Activated CD8-positive, alpha-beta memory T cell treated with anti-CD3 and anti-CD28 coated beads for 1 hour (primary cell): ENCODE measurements around the gene KAT2A.
A peak's percentile ranks its signal among the peaks of the same experiment; 100 is the strongest.
"Not testable (repeated sequence)": the region's sequence is repeated elsewhere in the genome, so short reads cannot be mapped to it uniquely, and the experiment has no call there.

Experiments used
- DNase-seq, 2 donors: peaks; one replicate each; pipeline ENCODE4 v3.0.0-alpha.2; 2020; ENCODE audit warnings: low read depth in 1 of 2; ENCODE audit errors: extremely low read depth in 1 of 2

KAT2A gene

DNA sequence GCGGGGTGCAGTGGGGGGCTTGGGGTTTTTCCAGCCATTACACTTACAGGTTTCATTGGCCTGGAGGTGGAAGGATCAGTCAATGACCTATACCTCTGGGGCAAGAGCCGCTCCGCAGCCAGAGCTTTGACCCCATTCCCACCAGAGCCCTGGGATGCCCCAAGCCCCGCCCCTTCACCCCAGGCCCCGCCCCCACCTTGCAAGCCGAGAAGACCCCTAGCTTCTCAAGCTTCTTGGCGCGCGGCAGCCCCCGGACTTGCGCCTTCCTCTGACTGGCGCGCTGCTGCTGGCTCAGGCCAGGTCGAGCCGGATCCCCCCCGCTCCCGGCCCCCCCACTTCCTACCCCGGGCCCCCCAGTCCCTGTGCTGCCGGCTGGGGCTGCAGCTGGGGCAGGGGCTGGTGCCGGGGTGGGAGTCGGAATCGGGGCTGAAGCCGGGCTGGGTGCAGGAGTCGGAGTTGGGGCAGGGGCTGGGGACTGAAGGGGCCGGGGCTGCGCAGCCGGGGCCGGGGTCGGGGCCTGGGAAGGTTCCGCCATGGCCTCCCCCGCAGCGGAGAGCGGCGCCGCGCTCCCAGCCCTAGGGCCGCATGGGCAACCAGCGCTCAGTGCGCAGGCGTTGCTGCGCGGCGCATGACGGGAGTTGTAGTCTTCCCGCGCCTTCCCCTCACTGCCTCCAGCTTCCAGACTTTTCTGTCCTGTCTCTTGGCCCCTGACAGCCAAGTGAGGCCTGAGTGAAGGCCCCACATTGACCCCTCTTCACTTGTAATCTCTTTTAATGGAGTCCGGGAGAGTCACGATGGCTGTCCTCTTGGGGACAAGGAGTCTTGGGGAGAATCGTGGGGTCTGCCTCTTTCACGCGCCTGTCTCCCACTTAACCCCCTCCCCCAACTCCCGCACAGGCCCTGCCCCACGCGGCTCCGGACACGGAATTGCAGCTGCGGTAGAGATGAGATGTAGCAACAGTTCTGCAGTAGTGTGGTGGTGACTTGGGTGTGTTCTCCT lies at the start of gene KAT2A:
Gene KAT2A, minus strand, starts transcription at position 598 of the 1,000 bp plus-strand sequence. Its CDS starts 63 bp downstream, at position 535.
- peak; percentile 37 to 68 for DNase-seq

DNA sequence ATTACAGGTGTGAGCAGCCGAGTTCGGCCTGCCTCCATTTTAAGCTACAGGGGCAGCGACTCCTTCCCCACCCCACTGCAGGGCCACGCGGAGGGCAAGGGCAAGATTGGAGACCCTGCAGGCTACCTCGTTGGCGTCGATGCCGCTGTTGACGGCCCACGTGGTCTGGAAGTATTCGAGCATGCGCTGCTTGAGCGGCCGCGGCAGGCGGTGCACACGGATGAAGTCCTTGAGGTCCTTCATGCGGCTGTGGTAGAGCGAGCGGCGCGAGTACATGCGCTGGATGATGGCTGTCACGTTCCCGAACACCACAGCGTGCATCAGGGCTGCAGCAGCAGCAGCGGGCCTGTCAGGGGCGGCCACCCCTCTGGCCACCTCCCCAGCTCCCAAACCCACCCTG lies 48.2 kb upstream of the KAT2A start:
- DNase-seq = no peak

DNA sequence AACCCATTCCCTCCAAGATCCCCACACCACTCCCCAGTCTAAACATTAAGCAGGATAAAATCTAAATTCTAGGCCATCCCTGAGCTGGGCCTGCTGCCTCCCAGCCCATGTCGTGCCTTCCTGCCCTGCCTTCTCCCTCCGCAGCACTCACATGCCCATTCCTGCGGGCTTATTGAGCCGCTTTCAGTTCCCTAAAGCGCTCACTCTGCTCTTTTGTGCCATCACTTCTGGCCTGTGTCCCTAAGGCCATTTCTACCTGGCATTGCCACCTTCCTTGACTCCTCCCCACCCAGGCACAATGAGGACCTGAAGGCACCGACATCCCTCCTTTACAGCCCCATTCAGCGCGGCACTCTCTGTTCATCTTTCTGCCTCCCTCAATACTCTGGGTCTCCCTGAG lies 46.6 kb upstream of the KAT2A start:
- DNase-seq = no peak

DNA sequence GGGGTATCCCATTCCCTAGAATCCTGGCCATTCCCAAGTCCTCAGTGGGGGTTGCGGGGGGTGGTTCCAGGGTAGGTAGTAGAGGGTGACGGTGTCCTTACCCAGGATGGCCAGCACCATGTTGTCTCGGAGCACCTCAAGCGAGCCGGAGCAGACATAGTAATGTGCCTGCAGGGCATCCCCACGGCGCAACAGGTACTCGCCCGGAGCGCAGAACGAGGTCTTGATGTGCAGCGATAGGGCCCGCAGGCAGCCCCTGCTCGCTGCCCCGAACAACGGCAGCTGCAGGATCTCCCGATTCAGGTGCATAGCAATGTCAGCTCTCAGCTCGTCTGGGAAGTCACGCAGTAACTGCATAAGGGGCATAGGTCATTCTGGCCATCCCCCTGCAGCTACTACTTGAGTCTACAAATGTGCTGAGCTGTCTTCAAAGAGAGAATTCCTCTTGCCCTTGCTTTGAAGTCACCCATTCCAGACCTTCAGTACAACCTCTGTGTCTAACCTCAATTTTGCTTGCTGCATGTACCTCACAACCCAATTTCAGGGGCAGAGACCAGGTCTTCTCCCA lies 45.1 kb upstream of the KAT2A start:
- DNase-seq = no peak

DNA sequence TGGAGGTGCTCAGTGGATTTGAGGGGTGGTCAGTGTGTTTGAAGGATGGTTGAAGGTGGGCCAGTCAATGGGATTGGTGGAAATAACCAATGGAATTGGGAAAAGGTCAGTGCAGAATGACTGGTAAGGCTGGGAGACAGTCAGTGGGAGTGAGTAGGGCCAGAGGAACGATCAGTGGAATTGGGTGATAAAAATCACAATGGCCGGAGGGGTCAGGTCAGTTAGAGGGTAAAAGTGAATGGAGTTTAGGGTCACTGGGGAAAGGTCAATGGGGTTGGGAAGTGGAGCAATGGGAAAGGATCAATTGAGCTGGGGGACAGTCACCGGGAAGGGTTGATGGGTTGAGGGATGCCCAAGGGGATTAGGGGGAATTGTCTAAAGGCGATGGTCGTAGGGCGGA lies 44.6 kb upstream of the KAT2A start:
- no peak for DNase-seq

DNA sequence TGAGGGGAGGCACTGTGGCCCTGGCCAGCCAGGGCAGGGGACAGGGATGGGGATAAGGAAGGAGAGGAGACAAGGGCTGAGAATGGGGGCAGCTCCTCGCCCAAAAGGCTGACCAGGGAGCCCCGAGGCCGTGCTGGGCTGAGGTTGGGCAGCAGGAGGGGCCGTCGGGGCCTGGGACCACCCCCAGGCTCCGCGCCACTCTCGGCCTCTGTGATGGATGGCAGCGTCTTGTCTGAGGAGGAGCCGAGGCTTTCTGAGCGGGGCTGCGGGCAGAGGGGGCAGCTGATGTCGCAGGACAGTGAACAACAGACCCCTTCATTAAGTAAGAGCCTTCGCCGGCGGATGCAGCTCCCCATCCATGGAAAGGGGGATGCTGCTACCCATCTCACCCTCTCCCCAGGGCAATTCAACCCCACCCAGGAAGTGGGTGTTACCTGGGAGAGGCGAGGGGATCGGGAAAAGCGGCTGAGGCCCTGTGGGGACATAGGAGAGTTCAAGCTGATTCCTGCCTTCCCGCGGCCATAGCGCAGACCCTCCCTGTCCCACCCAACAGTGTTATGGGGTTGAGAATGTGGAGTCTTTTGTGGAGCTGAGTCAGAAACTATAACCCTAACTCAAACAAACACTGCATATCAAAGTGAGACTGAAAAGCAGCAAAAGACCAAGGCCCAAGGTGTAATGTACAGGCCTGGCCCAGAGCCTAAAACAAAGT lies 42.7 kb upstream of the KAT2A start:
- no peak for DNase-seq

DNA sequence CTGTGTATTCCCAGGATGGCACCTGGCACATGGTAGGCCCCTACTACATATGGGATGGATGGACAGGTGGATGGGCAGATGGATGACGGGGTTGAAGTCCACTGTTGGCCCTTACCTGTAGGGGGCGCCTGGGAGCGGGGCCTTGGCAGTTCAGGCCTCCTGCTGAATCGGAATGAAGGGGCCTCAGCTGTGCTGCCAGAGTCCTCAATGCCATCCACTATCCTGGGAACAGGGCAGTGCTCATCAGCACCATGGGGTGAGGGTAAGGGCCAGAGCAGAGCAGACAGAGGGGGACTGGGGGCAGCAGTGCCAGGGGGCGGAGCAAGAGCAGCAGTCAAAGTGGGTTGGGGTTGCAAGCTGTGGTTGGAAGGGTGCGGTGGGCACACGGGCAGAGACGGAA lies 41.9 kb upstream of the KAT2A start:
- DNase-seq = no peak

DNA sequence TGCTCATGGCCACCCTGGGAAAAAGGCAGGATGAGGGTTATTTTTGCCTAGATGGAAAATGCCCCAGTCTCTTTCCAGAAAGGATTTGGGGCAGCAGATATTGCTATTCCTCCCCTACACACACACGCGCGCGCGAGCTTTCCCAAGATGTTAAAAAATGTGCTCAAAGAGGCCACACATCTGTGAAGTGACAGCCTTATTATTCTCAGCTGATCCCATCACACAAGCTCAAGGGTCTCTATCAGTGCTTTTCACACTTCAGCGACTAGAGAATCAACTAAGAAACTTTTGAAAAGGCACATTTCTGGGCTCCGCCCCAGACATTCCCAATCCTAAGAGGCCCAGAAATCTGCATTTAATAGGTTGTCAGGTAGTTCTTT lies 39.4 kb upstream of the KAT2A start:
- DNase-seq = no peak

DNA sequence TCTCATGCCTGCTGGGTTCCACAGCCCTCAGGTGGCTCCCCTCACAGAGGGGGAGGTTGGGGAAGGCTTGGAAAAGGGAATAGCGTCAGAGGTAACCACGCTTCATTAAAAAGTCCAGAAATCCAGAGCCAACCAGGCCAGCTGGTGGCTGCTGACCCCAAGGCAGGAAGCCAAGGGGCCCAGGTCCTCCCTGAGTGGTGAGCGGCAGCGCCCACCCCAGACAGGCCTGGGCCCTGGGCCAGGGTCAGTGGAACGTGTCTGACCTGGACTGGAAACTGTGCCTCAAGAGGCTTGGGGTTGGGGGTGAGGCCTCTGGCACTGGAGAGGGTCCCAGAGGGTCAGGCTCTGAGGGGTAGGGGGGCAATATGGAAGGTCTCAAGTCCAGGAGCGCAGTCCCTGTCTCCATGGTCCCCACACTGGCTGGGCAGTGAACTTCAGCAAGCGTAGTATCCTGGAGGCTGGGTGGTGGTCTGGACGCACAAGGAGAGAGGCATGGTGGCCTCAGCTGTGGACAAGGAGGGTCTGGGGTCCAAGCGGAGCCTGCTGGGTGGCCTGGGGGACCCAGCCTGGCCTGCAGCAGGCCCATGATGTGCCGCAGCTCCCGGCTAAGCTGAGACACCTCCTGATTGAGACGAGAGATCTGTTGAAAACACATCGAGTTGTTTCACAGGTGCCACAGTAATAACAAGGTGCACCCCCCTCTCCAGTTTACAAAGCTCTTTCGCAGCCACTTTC lies 38.8 kb upstream of the KAT2A start:
- DNase-seq = no peak

DNA sequence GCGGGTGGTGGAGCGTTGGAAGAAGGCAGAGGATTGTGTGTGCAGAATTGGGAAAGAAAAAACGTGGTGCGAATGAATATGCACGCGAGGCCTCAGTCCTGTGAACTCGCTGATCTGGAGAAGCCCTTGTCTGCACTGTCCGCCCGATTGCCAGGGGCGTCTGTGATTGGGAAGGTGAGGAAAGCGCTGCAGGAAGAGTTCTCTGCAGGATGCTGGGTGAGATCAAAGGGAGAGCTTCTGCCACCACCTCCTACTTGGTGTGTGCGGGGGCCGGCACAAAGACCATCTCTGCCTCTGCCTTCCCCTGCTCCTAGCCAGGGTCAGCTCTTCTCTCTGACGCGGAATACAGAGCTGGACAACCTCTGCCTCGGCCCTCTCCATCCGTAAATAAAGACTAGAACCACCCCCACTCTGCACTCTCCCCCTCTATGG lies 34.5 kb upstream of the KAT2A start:
- DNase-seq = no peak

DNA sequence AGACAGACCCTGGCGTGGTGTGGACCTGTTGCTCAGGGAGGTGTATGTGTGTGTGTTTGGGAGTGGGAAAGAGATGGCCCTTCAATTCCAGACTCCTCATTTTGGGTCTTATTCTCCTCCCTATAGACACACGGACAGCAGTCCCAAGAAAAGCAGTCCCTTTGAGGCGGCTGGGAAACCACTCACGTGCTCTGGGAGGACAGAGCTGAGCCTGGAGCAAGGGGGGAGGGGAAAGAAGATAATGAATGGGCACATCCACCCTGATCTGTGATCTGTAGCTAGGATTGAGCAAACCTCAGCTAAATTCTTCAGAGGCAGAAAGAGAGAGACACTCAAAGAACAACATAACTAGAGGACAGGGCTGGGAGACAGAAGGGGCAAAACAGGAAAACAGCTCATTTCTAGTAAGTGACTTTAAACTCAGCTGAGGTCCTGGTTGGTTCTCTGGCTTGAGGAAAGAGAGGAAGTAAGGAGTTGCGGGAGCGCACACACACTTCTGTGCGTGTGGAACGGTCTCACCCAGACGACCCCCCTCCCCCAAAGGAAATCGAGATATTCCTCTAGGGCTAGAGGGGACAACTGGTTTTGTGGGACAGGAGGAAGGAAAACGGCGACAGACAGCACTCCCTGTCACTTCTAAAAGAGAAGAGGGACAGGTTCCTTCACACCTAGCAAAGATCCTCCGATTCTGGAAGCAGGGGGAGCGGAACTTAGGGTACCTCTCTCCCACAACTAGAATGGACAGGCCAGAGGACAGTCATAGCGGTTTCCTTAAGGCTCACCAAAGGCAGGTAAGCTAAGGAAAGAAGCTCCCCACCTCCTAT lies 33.0 kb upstream of the KAT2A start:
- no peak for DNase-seq

DNA sequence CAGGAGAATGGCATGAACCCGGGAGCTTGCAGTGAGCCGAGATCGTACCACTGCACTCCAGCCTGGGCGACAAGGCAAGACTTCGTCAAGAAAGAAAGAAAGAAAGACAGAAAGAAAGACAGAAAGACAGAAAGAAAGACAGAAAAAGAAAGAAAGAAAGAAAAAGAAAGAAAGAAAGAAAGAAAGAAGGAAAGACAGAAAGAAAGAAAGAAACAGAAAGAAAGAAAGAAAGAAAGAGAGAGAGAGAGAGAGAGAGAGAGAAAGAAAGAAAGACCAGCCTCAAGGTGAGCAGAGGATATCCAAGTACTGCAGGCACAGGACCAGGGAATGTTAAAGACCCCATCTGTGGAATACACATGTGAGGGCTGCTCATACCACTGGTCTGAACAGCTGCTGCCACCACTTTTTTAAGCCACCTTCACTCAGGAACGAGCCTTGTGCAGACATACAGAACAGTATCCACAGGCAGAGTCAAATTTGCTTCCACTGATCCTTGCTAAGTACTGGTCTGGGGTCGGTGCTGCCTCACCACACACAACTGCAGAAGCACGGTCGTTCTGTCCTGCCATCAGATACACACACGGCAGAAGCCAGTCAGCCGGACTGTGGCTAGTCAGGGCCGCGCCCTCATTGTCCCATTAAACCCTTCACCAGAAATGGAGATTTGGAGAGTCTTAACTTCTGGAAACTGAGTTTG lies 25.9 kb upstream of the KAT2A start:
- no peak for DNase-seq

DNA sequence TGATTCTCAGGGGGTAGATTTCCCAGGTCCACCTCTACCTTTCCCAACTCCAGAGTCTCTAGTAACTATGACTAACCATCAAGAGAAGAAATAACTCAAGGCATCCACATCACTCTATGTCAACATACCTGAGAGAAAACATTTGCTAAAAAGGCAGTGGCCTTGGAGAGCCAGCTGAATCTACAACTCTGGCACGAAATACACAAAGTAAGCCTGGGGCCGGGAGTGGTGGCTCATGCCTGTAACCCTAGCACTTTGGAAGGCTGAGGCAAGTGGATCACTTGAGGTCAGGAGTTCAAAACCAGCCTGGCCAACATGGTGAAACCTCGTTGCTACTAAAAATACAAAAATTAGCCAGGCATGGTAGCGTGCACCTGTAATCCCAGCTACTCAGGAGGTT lies 22.0 kb upstream of the KAT2A start:
- DNase-seq = not testable (repeated sequence)

DNA sequence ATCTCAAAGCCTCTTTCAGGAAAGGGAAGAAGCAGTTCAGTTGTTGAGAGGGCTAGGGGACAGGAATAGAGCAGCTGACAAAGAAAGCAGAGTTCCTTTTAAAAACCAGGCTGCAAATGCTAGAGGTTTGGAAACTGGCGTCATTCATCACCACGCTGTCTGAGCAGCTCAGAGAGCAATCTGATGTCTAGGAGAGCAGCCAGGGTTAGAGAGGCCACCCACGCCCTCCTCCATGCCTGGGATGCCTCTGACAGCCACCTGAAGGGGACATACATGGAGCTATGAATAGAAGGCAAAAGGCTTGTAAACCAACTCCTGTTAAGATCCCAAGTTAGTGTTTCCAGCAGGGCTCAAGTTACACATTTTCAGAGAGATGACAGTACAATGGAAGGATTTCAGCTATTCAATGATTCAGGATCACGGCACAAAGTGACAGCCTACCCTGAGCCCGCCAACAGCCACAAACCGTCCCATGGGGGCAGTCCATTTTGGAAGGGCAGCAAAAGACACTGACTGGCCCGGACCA lies 21.3 kb upstream of the KAT2A start:
- DNase-seq = no peak

DNA sequence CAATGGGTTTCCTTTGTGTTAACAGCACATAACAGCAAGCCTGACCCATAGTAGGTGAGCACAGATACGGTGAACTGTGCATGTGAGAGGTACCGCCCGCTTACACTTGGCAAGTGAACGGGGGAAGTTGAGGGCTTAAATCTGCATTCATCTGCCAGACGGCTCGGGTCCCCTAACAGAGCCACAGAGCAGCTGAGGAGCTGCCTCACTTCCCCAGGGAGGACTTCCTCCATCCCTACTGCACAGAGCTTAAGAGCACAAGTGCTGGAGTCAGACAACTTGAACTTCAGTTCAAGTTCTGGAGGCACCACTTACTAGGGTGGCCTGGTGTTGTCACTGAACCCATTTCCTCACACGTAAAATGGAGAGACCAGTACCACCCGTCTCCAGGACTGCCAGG lies 20.2 kb upstream of the KAT2A start:
- DNase-seq = no peak

DNA sequence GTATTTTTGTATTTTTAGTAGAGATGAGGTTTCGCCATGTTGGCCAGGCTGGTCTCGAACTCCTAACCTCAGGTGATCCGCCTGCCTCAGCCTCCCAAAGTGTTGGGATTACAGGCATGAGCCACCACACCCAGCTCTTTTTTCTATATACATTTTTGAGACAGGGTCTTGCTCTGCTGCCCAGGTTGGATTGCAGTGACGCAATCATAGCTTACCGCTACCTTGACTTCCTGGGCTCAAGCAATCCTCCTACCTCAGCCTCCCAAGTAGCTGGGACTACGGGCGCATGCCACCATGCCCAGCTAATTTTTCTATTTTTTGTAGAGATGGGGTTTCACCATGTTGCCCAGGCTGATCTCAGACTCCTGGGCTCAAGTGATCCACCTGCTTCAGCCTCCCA lies 19.5 kb upstream of the KAT2A start:
- DNase-seq = not testable (repeated sequence)

DNA sequence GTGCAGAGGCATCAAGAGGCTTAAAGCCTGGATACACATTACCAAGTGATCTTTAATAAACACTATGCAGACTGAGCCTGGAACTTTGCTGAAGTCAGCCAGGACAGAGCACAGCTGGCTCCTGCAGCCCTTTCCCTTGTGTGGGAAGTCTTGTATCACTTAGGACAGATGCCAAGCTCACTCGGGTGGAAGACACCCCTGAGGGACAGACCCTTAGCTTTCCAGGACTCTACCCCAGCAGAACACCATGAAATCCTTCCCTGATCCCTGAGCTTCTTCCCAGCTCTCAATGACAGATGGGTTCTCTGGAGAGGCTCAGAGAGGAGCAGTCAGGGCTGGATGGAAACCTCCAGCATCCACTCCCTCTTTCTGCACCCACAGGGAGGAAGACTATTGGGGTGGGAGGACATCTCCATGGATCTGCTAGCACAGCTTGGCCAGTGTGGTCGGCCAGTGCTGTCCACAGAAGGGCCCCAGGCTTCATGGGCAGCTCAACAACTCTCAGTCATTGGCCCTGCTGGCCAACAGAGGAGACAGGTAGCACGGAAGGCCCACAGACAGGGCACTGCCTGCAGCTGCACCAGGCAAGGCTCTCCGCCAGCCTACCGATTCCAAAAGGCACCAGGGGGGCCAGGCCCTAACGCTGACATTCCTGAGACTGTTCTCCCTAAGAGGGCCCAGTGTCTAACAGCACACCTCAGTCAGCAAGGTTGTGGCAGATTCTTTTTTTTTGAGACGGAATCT lies 17.8 kb upstream of the KAT2A start:
- DNase-seq = no peak

DNA sequence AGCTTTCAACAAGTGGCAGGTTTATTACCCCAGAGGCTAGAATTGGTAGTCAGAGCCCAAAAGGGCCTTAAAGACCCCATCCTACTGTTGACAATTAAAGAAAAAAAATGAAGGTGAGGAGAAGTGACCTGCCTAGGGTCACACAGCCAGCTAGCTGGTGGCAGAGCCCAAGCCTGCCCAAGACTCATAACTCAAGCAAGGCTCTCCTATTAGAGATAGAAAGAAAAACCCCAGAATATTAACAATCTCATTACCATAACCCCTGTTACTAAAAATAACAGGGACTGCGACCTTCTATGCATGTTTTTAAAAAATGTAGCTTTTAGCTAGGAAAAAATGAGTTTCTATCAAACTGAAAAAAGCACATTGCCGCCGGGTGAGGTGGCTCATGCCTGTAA lies 15.5 kb upstream of the KAT2A start:
- DNase-seq = no peak
